AG08395 (cell line): Measurements from ENCODE around the gene RFWD3.
"Not testable (repeated sequence)": the region's sequence is repeated elsewhere in the genome, so short reads cannot be mapped to it uniquely, and the experiment has no call there.

Experiments used
- DNase-seq: peaks from one replicate; pipeline ENCODE4 v3.0.0; 2012; ENCODE audit warnings: mixed read lengths, low spot score

RFWD3 gene

DNA sequence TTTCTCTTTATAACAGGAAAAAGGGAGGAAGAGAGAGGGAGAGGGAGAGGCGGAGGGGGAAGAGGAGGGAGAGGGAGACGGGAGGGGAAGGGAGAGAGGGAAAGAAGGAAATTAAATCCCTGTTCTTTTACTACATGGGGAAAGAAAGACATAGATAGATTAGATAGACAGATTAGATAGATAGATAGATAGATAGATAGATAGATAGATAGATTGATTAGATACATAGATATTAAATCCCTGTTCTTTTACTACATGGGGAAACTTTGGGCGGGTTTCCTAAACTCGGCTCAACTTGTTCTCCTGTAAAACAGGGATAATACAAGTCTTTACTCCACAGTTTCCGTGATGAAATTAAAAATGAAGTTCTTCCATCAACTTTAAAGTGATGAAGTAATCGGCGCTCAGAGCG, 661 bp downstream of the RFWD3 start:
- no peak for DNase-seq

- no peak for DNase-seq
Measured at GRCh38 chr16:74661064-74661463, 5.6 kb downstream of the RFWD3 start.

DNA sequence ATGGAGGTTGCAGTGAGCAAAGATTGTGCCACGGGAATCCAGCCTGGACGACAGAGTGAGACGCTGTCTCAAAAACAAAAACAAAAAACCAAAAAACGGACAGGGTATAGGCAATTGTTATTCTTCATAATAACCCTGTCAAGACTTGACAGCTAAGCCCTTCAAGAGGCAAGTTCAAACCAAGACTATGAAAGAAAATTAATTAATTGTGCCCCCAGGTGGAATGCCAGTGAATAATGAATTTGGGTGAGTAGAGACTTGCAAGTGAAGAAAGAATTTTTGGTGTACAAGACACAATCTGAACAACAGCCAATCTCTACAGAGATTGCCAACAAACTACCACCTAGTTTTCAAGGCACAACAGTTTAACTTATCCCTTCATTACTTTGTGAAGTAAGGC, 6.3 kb downstream of the RFWD3 start:
- no peak for DNase-seq

DNA sequence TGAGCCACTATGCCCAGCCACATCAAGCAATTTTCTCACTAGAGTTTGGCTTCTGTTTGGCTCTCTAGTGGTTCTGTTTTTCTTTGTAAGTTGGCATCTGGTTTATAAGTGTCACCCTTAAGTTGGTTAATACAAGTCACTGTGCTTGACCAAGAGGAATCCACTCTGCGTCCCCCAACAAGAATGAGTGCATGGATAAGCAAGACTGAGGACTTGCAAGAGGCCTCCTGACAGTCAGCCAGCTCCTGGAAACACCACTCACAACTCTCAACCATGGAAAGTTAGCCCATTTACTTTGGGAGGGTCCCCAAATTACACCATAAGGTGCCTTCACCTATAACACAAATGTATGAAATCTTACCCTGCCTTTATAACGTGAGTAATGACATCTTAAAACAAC, 7.6 kb downstream of the RFWD3 start:
- no peak for DNase-seq

- DNase-seq = no peak
Measured at GRCh38 chr16:74657870-74658642, 8.6 kb downstream of the RFWD3 start.

DNA sequence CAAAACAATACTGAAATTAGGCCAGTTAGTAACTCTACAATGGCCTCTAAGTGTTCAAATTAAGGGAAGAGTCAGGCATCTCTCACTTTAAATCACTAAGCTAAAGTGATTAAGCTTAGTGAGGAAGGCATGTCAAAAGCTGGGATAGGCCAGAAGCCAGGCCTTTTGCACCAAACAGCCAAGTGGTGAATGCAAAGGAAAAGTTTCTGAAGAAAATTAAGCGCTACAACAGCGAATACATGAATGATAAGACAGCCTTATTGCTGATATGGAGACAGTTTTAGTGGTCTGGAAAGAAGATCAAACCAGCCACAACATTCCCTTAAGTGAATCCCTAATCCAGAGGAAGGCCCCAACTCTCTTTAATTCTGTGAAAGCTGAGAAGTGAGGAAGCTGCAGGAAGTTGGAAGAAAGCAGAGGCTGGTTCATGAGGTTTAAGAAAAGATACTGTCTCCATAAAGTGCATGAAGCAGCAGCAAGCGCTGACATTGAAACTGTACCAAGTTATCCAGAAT, 12.1 kb downstream of the RFWD3 start:
- no peak for DNase-seq

DNA sequence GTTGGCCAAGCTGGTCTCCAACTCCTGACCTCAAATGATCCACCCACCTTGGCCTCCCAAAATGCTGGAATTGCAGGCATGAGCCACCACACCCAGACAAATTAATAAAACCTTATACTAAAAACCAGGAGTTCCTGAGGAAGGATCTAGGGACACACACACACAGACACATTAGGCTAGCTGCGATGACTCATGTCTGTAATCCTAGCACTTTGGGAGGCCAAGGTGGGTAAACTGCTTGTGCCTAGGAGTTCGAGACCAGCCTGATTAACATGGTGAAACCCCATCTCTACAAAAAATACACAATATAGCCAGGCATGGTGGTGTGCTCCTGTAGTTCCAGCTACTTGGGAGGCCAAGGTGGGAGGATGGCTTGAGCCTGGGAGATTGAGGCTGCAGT, 13.8 kb downstream of the RFWD3 start:
- DNase-seq = not testable (repeated sequence)

DNA sequence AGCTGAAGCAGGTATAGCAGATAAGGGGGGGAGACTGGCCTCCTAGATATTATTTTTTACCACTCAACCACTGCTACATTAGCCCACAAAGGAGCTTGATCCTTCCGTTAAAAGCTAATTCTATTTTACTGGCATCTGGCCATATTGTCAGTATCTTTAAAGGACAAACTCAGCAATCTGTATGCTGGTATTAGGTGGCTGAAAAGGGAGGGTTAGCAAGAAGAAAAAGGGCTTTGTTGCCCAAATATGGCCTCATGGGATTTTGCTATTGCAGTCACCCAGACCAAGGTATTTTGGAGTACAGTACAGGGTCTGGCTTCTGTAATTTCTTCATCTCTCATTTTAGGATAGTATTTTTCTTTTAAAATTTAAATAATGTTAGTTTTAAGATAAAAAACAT, 14.4 kb downstream of the RFWD3 start:
- DNase-seq = no peak

DNA sequence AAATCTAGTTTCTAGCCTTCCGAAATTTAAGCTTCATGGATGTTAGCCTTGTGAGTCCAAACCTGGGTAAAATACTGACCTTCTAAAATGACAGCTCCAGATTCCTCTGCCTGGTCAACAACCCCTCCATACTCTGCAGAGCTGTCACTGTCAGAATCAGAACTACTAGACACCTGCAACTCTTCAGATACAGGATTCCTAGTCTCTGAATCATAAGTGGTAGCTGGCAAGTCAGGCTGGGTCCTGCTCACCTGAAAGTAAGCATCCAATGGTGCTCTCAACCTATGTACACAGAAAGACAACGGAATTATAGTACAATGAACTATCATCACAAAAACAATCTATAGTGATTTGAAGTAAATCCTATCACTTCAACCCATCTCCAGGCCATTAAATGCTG, 14.8 kb downstream of the RFWD3 start:
- no peak for DNase-seq

- no peak for DNase-seq
Measured at GRCh38 chr16:74650966-74651567, 15.6 kb downstream of the RFWD3 start.

GRCh38 chr16:74649839-74650504, 16.7 kb downstream of the RFWD3 start:
- no peak for DNase-seq

DNA sequence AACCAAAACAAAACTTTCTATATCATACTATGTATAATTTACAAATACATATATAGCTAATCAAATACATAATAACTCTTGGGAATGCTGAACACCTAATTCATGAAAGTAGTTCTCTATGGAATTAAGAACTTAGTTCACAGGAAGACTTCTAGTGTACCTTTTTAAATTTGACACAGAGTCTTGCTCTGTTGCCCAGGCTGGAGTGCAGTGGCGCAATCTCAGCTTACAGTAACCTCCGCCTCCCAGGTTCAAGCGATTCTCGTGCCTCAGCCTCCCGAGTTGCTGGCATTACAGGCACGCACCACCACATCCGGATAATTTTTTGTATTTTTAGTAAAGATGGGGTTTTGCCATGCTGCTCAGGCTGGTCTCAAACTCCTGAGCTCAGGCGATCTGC, 24.7 kb downstream of the RFWD3 start:
- DNase-seq = no peak

- DNase-seq = no peak
Measured at GRCh38 chr16:74637742-74638453, 28.8 kb downstream of the RFWD3 start.

DNA sequence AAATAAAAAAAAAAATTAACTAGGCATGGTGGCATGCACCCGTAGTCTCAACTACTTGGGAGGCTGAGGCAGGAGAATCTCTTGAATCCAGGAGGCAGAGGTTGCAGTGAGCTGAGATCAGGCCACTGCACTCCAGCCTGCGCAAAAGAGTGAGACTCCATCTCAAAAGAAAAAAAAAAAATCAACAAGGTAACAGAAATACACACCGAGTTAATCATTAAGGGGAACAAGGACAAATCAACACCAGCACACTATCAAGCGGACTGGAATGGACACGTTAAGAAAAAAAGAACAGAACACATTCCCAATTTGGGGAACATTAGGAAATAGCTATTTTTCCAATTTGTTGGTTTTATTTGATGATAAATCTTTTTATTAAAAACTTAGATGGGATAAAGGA, 31.4 kb downstream of the RFWD3 start:
- no peak for DNase-seq

DNA sequence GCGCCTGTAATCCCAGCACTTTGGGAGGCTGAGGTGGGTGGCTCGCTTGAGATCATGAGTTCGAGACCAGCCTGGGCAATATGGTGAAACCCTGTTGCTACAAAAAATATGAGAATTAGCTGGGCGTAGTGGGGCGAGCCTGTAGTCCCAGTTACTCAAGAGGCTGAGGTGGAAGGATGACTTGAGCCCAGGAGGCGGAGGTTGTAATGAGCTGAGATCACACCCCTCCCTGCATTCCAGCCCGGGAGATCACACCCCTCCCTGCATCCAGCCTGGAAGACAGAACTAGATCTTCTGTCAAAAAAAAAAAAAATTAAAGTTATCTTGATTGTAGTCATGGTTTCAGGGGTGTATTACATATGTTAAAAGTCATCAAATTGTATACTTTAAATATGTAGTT, 33.0 kb downstream of the RFWD3 start:
- no peak for DNase-seq

DNA sequence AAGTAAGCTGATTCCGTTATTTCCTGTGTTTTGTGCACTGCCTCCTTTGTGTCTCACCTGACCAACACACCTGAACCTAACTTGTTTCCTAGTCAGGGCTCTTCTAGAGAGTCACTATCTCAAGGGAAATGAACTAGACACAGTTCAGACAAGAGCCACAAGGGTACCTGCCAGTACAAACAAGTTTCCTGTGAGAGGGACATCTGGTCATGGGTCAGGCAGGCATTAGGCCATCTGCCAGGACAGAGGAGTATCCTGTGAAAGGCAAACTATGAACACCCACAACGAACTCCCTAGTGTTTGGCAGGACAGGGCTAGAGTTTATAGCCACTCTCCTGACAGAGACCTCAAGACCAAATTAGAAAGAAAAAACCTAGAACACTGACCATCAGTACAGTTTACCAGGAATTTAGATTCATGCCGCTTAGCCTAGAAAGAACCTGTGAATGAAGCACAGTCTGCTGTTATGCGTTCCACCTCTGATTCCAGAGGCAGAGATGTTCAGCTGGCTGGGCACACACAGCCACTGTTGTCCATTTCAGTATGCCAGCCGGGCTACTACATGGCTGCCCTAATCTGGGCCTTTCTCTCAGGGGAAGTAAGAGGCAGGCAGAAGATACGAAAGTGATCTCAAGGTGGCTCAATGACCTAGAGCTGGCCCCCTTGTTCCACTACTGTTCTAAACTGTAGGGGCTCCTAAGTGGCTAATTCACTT, 39.0 kb downstream of the RFWD3 start:
- DNase-seq = no peak

- no peak for DNase-seq
Measured at GRCh38 chr16:74626741-74627416, 39.8 kb downstream of the RFWD3 start.

DNA sequence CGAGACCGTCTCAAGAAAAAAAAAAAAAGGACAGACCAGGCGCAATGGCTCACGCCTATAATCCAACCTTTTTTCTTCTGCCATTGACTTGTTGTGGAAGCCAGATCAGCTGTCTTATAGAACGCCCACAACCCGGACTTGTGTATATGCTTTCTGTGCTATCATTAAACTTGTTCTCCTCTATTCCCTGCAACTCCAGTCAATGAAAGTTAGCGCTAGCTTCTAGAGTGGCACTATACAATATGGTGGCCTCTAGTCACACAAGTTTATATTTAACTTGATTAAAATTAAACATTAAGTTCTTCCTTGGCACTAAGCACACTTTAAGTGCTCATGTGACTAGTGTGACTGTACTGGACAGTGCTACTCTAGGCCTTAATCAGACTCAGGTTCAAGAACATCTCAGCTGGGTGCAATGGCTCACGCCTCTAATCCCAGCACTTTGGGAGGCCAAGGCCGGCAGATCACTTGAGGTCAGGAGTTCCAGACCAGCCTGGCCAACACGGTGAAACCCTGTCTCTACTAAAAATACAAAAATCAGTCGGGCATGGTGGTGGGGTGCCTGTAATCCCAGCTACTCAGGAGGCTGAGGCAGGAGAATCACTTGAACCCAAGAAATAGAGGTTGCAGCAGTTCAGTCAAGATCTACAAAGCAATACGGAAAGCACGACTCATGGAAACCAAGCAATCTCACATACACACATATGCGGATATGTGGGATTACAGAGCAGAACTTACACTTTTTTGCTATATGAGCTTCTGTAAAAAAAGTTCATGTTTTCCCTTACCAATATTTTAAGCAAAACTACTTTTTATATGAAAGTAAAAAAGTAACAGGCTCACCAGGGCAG, 41.0 kb downstream of the RFWD3 start:
- DNase-seq = no peak

- no peak for DNase-seq
Measured at GRCh38 chr16:74623839-74624235, 42.8 kb downstream of the RFWD3 start.

DNA sequence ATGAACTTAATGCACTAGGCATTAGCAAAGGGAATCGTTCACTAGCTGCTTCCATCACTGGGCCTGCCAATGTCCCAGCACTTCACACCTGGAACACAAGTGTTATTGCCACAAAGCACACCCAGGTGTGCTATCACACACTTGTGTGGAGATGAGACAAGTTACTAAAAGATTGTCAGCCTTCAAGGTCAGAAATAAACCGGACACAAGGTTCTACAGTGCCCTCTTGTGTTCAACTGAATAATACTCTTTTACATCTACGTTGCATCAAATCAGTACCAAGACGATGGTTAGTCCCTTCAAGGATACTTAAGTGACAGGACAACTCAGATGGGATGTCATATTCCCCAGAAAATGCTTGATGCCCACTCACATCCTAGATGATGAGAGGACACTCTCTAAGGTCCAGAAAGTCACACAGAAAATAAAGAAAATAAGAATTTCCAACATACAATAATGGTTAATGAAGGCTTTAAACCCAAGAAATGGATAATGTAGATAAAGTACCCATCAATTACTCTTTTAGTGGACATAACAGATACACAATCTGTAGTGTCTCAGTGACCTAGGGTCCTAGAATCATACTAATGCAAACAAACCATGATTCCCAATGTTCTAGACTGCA, 43.4 kb downstream of the RFWD3 start:
- peak; percentile 68 for DNase-seq
